NT2/D1 (cell line): ENCODE results near the gene GALNT14.

Source experiments
- SUZ12 ChIP-seq: IDR thresholded peaks from 2 replicates; pipeline ENCODE4 v1.6.1; 2011; ENCODE audit not compliant: insufficient read length, insufficient read depth; ENCODE audit errors: extremely low read depth
- YY1 ChIP-seq: IDR thresholded peaks from 2 replicates; pipeline ENCODE4 v1.6.1; 2011; ENCODE audit not compliant: insufficient read length, insufficient read depth

- TF ChIP-seq SUZ12 (no peak), YY1 (no peak)
These were observed 195.8 kb downstream of the GALNT14 start for GRCh38 chr2:30942419-30942818.
